NCI-H187 treated with DMSO at 0.1 percent for 48 hours (cell line): ENCODE results near the gene BTBD9.

Experiments
- DNase-seq: peaks from one replicate; lab custom pipeline; 2025; lab: John Stamatoyannopoulos, UW

Gene BTBD9

GRCh38 chr6:38194589-38194988 is 445.1 kb downstream of the BTBD9 start:
- no peak for DNase-seq

GRCh38 chr6:38194282-38194572 is 445.5 kb downstream of the BTBD9 start:
- DNase-seq = no peak

DNA sequence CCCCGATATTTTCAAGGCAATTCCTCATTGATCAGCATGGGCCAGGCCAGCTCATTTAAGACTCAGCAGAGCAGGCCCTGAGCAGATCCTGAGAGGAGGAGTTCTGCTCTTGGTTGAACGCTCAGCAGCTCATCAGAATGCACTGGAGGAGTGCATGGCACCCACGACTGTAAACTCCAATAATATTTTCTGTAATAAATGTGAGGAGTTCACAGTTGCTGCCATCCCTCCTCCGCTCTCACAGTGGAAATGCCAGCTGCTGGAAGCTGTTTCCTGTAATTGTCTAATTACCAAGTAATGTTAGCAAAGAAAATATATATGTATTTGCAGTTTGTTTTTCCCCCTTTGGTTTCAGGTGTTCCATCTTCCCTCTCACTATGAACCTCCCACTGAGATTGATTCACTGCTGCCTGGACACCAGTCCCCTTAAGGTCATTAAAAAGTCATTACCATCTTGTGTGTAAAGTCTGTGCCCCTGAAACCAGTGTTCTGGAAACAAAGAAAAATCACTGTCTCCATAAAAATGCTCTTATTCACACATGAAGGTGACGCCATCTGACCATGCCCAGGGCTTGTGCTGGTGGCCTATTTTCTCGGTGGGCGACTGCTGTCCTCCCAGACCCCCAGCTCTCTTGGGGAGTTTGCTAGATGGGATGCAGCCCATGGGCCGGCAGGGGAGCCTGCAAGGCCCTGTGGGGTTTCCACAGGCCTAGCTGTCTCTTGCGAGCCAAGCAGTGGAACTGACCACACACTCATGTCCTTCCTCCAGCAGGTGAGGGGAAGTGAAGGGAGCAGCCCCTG is 446.0 kb downstream of the BTBD9 start:
- no peak for DNase-seq

- DNase-seq = no peak
Measured at GRCh38 chr6:38193051-38193450, 446.7 kb downstream of the BTBD9 start.

GRCh38 chr6:38192487-38192886 is 447.2 kb downstream of the BTBD9 start:
- DNase-seq = no peak

DNA sequence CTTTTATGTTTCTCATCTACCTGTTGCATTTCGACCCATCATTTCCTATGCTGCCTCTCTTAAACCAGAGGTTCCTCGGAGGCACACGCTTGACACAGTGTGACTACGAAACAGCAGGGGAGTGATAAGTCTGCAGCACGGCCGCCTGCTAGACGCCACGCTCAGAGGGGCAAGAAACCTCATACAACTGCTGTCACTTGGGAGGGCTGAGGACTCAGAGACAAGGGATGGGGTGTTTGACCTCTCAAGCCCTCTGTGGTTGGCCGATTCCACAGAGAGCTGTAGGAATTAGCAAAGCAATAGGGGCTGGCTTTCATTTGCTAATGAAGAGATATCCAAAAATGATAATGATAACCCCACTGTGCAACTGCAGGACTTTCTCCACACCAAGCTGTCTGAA is 447.7 kb downstream of the BTBD9 start:
- no peak for DNase-seq

- DNase-seq = no peak
Measured at GRCh38 chr6:38191418-38191817, 448.3 kb downstream of the BTBD9 start.

GRCh38 chr6:38188677-38189335 is 450.9 kb downstream of the BTBD9 start:
- DNase-seq = no peak

- DNase-seq = no peak
Measured at GRCh38 chr6:38187811-38188590, 451.7 kb downstream of the BTBD9 start.

DNA sequence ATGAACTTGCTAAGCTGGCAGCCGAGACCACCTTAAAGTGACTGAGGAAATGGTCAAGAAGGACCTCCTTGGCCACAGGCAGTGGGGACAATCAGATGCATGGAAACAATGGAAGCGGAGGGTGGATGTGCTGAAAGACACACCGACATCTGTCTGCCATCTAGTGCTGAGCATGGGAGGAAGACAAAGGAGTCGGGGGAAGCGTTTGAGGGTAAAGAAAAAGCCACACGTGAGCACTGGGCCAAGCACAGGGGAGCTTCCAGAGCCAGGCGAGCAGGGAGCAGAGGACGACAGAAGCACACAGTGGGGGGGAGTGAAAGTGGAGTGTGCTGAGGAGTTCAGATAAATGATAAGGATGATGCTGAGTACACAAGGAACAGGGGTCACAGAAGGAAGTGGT is 452.4 kb downstream of the BTBD9 start:
- no peak for DNase-seq

DNA sequence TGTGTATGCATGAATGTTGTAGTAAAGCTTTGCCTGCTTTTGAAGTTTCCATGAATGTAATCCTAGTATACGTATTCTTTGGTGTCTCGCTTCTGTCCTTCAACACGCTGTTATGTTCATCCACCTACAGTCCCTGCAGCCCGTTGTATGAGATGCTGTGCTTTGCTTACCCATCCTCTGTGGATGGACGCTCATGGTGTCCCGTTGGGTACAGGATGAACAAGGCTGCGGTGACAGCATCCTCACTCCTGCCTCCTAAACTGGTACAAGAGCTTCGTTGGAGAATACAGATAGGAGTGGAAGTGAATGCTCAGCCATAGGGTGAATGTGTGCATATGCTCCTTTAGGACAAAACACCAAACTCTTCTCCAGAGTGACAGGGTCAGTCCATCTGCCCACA is 454.0 kb downstream of the BTBD9 start:
- no peak for DNase-seq

- no peak for DNase-seq
Measured at GRCh38 chr6:38185244-38185643, 454.5 kb downstream of the BTBD9 start.

- DNase-seq = no peak
Measured at GRCh38 chr6:38184585-38185080, 455.1 kb downstream of the BTBD9 start.

GRCh38 chr6:38183856-38184584 is 455.7 kb downstream of the BTBD9 start:
- DNase-seq = no peak

- no peak for DNase-seq
Measured at GRCh38 chr6:38182426-38182825, 457.3 kb downstream of the BTBD9 start.

DNA sequence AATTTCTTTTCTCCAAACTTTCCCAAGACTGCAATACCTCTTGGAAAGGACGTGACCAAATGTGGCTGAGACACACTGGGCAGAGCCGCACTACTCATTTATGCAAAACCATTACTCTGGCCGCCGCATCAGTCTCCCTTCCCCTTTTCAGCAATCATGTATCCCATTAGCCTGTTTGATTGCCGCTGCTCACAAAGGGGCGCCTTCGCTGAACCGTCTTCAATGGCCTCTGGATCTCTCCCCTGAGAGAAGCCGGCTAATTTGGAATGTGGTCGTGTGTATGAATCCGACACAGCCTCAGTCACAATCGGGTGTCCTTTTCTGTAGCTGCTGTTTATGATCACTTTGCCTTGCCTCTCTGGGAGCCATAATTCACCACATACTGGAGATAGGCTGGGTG is 459.1 kb downstream of the BTBD9 start:
- no peak for DNase-seq

- no peak for DNase-seq
Measured at GRCh38 chr6:38179794-38180430, 459.8 kb downstream of the BTBD9 start.

DNA sequence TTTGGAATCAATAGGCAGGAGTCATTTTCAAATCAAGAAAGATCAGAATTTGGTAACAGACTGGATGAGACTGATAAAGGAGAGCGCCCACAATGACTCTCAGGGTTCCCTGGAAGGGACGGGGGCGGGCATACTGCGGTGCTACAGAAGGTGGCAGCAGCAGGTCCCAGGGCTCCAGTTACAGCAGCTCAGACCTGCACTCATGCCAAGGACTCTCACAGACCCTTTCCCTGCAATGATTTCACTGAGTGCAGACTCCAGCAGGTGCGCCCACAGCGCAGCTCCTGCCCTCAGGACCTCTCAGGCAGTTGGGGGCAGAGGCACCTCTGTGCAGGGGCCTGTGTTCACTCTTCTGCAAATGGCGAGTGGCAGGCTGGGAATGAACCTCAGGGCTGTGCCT is 460.4 kb downstream of the BTBD9 start:
- peak; percentile 35 for DNase-seq

DNA sequence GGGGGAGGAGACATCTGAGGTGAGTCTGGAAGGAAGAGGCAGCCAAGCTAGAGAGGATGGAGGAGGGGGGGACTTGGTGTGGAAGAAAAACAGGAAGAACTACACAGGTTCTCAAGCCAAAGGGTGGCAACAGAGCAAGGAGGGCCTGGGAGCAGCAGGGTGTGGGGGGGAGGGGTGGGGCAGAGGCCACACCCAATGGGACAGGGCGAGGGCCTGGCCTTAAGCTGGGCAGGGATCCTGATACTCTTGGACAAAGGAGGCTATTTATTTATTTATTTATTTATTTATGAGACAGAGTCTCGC is 461.2 kb downstream of the BTBD9 start:
- DNase-seq = no peak

DNA sequence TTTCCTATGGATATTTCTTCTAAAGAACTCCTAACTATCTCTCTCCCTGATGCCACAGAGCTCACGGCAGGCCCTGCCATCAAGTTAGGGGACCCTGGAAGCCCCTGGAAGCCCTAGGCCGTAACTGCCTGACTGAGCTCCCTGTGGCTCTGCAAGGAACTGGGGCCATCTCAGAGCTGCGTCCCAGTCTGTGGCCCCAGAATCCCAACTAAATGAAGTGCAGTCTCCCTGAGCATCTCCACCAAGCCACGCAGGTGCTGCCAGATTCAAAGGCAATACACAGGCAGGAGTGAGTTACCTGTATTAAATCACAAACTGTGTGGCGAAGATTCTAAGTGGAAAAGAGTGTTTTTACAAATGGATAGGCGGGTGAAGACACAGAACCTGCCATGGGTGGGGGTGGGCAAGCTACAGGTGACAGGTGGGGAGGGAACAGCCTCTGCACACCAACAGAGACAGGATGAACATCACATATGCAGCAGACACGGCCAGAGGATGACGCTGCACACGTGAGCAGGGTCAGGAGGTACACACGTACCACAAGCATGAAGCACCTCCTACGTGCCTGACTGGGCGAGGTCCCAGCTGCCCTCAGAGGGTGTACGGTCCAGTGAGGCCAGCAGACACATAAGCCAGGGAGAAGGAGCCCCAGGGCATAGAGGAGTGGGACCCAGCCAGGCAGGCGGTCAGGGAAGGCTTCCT is 461.7 kb downstream of the BTBD9 start:
- DNase-seq = no peak
